PC-9 (cell line): Measurements from ENCODE around the gene SMO.

ENCODE experiments used
- EZH2 ChIP-seq: fragments of 200-600 bp; sonication (generic); IDR thresholded peaks from 2 replicates; pipeline ENCODE4 v1.8.0; 2017; ENCODE audit warnings: antibody characterized with exemption, low read depth
- TF ChIP-seq, protein P1 (sequence below): fragments of 200-600 bp; sonication (generic); conservative IDR thresholded peaks from 2 replicates; pipeline ENCODE4 v1.6.1; 2017; ENCODE audit warnings: mixed run types, antibody characterized with exemption, mild to moderate bottlenecking, moderate library complexity

DNA sequence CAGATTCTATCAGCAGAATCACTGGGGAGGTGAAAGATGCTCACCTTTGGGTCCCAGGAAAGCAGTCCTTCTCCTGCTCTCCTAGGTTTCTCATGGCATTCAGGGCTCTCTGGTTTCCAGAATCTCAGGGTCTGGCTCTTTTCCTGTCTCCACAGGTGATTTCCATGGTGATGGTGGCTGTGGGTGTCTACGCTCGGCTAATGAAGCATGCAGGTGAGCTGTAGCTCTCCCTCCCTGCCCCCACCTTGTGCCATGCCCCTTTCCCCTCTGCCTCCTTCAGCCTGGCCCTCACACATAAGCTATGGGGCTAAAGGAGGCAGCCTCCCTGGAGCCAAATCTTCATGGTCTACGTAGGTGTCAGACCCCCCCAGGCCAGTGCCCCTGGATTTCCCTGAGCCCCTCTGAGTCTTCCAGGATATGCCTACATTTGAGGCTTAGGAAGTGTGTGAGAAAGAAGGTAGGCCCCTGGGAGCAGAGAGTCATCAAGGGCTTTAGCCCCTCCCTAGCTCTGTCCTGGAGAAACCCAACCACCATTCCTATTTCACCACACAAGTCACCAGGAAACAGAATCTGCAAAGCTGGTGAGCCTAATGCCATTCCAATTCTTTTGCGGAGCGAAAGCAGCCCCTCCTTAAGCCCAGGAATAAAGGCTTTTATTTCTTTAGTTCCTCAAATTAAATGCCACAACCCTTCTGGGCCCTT is 26.8 kb upstream of the SMO start:
- TF ChIP-seq, protein P1, sequence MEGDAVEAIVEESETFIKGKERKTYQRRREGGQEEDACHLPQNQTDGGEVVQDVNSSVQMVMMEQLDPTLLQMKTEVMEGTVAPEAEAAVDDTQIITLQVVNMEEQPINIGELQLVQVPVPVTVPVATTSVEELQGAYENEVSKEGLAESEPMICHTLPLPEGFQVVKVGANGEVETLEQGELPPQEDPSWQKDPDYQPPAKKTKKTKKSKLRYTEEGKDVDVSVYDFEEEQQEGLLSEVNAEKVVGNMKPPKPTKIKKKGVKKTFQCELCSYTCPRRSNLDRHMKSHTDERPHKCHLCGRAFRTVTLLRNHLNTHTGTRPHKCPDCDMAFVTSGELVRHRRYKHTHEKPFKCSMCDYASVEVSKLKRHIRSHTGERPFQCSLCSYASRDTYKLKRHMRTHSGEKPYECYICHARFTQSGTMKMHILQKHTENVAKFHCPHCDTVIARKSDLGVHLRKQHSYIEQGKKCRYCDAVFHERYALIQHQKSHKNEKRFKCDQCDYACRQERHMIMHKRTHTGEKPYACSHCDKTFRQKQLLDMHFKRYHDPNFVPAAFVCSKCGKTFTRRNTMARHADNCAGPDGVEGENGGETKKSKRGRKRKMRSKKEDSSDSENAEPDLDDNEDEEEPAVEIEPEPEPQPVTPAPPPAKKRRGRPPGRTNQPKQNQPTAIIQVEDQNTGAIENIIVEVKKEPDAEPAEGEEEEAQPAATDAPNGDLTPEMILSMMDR: no peak
- TF ChIP-seq EZH2: no peak
